GM12878 (cell line): ENCODE measurements around the gene GBGT1. TPM values are rescaled to one million over a fixed set of nuclear protein-coding genes. Genes with fewer than 3 reads are reported as not detected.

ENCODE experiments used
- BCL11A ChIP-seq: IDR thresholded peaks from 2 replicates; pipeline ENCODE4 v1.6.1; 2011; ENCODE audit warnings: low read depth, low read length
- CREM ChIP-seq: IDR thresholded peaks from 2 replicates; pipeline ENCODE4 v1.6.1; 2014; ENCODE audit warnings: antibody characterized with exemption, low read depth
- CUX1 ChIP-seq: IDR thresholded peaks from 2 replicates; pipeline ENCODE4 v1.6.1; 2012; ENCODE audit warnings: improper control_type of control experiment, low read depth, low read length; ENCODE audit not compliant: insufficient replicate concordance
- EGR1 ChIP-seq, 2 experiments: IDR thresholded peaks; 1 replicate in 1 of 2; 2 replicates in 1 of 2; pipeline ENCODE4 v1.6.1; 2011 to 2012; ENCODE audit warnings: low read depth in 2 of 2, low read length in 2 of 2, borderline replicate concordance in 1 of 2, mild to moderate bottlenecking in 1 of 2, moderate library complexity in 1 of 2
- HDAC6 ChIP-seq: fragments of 200-600 bp; sonication (generic); IDR thresholded peaks from one replicate; pipeline ENCODE4 v1.8.0; 2017; ENCODE audit warnings: antibody characterized with exemption; ENCODE audit not compliant: unreplicated experiment
- NR2C1 ChIP-seq: fragments of 450-650 bp; IDR thresholded peaks from 2 replicates; pipeline ENCODE4 v1.6.1; 2017; ENCODE audit warnings: antibody characterized with exemption, mild to moderate bottlenecking, moderate library complexity
- RBBP5 ChIP-seq: fragments of 200-600 bp; sonication (generic); conservative IDR thresholded peaks from 2 replicates; pipeline ENCODE4 v1.6.1; 2016
- SUPT20H ChIP-seq: IDR thresholded peaks from 2 replicates; pipeline ENCODE4 v1.6.1; 2011; ENCODE audit warnings: low read depth, mild to moderate bottlenecking, low read length, moderate library complexity, borderline replicate concordance; ENCODE audit not compliant: control insufficient read depth
- TCF3 ChIP-seq: IDR thresholded peaks from 2 replicates; pipeline ENCODE4 v1.6.1; 2012; ENCODE audit warnings: low read depth, mild to moderate bottlenecking, low read length, borderline replicate concordance; ENCODE audit not compliant: insufficient read depth
- TCF7 ChIP-seq: IDR thresholded peaks from 2 replicates; pipeline ENCODE4 v1.6.1; 2014; ENCODE audit warnings: antibody characterized with exemption, borderline replicate concordance
- ZBTB33 ChIP-seq: fragments of 450-650 bp; IDR thresholded peaks from 2 replicates; pipeline ENCODE4 v1.6.1; 2017; ENCODE audit warnings: mild to moderate bottlenecking
- ZNF622 ChIP-seq: fragments of 450-650 bp; IDR thresholded peaks from 2 replicates; pipeline ENCODE4 v1.6.1; 2017; ENCODE audit warnings: mild to moderate bottlenecking, inconsistent platforms
- polyA plus RNA-seq, 11 experiments: library from polyadenylated mRNA; depleted of rRNA in 4 of 11; unstranded in 6 of 11; stranded (reverse) in 5 of 11; fragments of >200 nt; fragmentation: Nextera tagmentation in 4 of 11; fragmentation: Illumina TruSeq in 1 of 11; extraction: Ambion mirVana in 4 of 11; extraction: Trizol in 1 of 11; gene quantifications; 1 replicate in 1 of 11; 2 replicates in 10 of 11; pipeline versions ENCODE4 v1.2.1 to v1.2.3, GENCODE V29; 2011 to 2016; ENCODE audit warnings: inconsistent platforms in 2 of 11, missing spikeins in 2 of 11, low read depth in 1 of 11
- total RNA-seq, 4 experiments: library from RNA; depleted of rRNA in 3 of 4; stranded (reverse); fragments of >200 nt in 3 of 4; fragmentation: Illumina TruSeq in 1 of 4; extraction: Trizol in 1 of 4; gene quantifications; 2 replicates each; pipeline versions ENCODE4 v1.2.1 to v1.2.3, GENCODE V29; 2013 to 2021
- TF ChIP-seq, protein P1 (sequence below): fragments of 450-650 bp; IDR thresholded peaks from 2 replicates; pipeline ENCODE4 v1.6.1; 2017; ENCODE audit warnings: mild to moderate bottlenecking, moderate library complexity
- TF ChIP-seq, protein P2 (sequence below): IDR thresholded peaks from 2 replicates; pipeline ENCODE4 v1.6.1; 2011; ENCODE audit warnings: borderline replicate concordance, low read depth, mild to moderate bottlenecking, moderate library complexity, low read length; ENCODE audit not compliant: insufficient read depth, poor library complexity, severe bottlenecking
- TF ChIP-seq, protein P3 (sequence below): IDR thresholded peaks from 2 replicates; pipeline ENCODE4 v1.6.1; 2012; ENCODE audit warnings: low read depth, low read length, improper control_type of control experiment

GBGT1 gene
- total and polyA plus RNA-seq, 10 of the 15 experiments (the other 5 are each of a cell fraction or from before 2014, with no cell fraction given): 0.08 to 1.9 (median 0.49) TPM

DNA sequence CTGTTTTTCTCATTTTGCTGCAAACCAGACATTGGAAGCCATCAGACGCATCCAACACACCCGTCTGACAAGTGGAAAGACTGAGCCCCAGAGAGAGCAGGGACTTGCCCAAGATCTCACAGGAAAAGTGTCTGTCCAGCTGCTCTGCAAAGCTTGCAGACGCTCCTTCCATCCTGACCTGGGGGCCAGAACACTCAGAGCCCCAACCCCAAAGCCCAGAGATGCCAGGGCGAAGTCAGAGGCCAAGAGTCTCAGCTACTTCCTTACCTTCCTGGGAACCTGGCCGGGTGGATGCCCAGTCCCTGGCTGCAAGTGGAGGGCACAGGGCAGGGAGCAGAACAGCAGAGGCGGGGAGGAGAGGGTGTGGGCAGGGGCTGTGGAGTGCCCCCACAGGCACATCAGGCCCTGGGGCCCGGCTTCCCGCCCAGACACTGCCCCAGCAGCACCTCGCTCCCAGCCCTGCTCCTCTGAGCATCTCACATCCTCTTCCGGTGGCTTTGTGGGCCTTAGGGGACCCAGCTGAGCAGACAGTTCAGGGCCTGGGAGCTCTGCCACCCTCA, 32.9 kb downstream of the GBGT1 start (continued):
- TF ChIP-seq ZBTB33 (no peak), EGR1 (IDR thresholded peaks at IDR 0.05; ENCODE audit: borderline replicate concordance in 1 of 2, low read depth in 2 of 2, low read length in 2 of 2) (no peak), HDAC6 (no peak), TCF3 (no peak), ZNF622 (no peak), BCL11A (no peak), NR2C1 (no peak), SUPT20H (no peak), CUX1 (no peak), CREM (no peak), RBBP5 (no peak), TCF7 (no peak)
- TF ChIP-seq, protein P1, sequence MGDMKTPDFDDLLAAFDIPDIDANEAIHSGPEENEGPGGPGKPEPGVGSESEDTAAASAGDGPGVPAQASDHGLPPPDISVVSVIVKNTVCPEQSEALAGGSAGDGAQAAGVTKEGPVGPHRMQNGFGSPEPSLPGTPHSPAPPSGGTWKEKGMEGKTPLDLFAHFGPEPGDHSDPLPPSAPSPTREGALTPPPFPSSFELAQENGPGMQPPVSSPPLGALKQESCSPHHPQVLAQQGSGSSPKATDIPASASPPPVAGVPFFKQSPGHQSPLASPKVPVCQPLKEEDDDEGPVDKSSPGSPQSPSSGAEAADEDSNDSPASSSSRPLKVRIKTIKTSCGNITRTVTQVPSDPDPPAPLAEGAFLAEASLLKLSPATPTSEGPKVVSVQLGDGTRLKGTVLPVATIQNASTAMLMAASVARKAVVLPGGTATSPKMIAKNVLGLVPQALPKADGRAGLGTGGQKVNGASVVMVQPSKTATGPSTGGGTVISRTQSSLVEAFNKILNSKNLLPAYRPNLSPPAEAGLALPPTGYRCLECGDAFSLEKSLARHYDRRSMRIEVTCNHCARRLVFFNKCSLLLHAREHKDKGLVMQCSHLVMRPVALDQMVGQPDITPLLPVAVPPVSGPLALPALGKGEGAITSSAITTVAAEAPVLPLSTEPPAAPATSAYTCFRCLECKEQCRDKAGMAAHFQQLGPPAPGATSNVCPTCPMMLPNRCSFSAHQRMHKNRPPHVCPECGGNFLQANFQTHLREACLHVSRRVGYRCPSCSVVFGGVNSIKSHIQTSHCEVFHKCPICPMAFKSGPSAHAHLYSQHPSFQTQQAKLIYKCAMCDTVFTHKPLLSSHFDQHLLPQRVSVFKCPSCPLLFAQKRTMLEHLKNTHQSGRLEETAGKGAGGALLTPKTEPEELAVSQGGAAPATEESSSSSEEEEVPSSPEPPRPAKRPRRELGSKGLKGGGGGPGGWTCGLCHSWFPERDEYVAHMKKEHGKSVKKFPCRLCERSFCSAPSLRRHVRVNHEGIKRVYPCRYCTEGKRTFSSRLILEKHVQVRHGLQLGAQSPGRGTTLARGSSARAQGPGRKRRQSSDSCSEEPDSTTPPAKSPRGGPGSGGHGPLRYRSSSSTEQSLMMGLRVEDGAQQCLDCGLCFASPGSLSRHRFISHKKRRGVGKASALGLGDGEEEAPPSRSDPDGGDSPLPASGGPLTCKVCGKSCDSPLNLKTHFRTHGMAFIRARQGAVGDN: peak; percentile 87
- TF ChIP-seq, protein P2, sequence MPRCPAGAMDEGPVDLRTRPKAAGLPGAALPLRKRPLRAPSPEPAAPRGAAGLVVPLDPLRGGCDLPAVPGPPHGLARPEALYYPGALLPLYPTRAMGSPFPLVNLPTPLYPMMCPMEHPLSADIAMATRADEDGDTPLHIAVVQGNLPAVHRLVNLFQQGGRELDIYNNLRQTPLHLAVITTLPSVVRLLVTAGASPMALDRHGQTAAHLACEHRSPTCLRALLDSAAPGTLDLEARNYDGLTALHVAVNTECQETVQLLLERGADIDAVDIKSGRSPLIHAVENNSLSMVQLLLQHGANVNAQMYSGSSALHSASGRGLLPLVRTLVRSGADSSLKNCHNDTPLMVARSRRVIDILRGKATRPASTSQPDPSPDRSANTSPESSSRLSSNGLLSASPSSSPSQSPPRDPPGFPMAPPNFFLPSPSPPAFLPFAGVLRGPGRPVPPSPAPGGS: no peak
- TF ChIP-seq, protein P3, sequence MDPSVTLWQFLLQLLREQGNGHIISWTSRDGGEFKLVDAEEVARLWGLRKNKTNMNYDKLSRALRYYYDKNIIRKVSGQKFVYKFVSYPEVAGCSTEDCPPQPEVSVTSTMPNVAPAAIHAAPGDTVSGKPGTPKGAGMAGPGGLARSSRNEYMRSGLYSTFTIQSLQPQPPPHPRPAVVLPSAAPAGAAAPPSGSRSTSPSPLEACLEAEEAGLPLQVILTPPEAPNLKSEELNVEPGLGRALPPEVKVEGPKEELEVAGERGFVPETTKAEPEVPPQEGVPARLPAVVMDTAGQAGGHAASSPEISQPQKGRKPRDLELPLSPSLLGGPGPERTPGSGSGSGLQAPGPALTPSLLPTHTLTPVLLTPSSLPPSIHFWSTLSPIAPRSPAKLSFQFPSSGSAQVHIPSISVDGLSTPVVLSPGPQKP: peak; percentile 36; the same call in 1 of the 2 replicates
